Transverse colon (tissue), 4 donors: Measurements from ENCODE around the gene ZNF609.

Experiments
- CTCF ChIP-seq, 5 experiments: fragments of 200-600 bp in 3 of 5; fragments of 450-650 bp in 2 of 5; sonication (generic) in 3 of 5; IDR thresholded peaks; 1 replicate in 2 of 5; 2 replicates in 3 of 5; pipeline ENCODE4 v1.5.1; 2016 to 2017; ENCODE audit warnings: antibody characterized with exemption in 5 of 5, inconsistent platforms in 3 of 5, mild to moderate bottlenecking in 2 of 5, moderate library complexity in 1 of 5
- EP300 ChIP-seq: sonication (generic); formaldehyde crosslinking; IDR thresholded peaks from one replicate; pipeline ENCODE4 v1.6.1; 2017; ENCODE audit warnings: antibody characterized with exemption, low read depth
- POLR2A ChIP-seq: fragments of 450-650 bp; IDR thresholded peaks from one replicate; pipeline ENCODE4 v1.6.1; 2016; ENCODE audit warnings: antibody characterized with exemption, mild to moderate bottlenecking, moderate library complexity
- POLR2AphosphoS5 ChIP-seq, 3 donors: sonication (generic); formaldehyde crosslinking; IDR thresholded peaks; one replicate each; pipeline ENCODE4 v1.6.1; 2016; ENCODE audit warnings: antibody characterized with exemption in 3 of 3

GRCh38 chr15:64702816-64703631, 242.6 kb downstream of the ZNF609 start:
- TF ChIP-seq CTCF (IDR thresholded peaks at IDR 0.05), result no peak
- peak; percentile 53 to 90 (median 88) for TF ChIP-seq POLR2AphosphoS5 (IDR thresholded peaks at IDR 0.05)
- peak; percentile 76 for TF ChIP-seq POLR2A
- peak; percentile 2 for TF ChIP-seq EP300
